ENCODE measurements around the gene MORF4L2.

MORF4L2 gene, protein sequence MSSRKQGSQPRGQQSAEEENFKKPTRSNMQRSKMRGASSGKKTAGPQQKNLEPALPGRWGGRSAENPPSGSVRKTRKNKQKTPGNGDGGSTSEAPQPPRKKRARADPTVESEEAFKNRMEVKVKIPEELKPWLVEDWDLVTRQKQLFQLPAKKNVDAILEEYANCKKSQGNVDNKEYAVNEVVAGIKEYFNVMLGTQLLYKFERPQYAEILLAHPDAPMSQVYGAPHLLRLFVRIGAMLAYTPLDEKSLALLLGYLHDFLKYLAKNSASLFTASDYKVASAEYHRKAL

DNA sequence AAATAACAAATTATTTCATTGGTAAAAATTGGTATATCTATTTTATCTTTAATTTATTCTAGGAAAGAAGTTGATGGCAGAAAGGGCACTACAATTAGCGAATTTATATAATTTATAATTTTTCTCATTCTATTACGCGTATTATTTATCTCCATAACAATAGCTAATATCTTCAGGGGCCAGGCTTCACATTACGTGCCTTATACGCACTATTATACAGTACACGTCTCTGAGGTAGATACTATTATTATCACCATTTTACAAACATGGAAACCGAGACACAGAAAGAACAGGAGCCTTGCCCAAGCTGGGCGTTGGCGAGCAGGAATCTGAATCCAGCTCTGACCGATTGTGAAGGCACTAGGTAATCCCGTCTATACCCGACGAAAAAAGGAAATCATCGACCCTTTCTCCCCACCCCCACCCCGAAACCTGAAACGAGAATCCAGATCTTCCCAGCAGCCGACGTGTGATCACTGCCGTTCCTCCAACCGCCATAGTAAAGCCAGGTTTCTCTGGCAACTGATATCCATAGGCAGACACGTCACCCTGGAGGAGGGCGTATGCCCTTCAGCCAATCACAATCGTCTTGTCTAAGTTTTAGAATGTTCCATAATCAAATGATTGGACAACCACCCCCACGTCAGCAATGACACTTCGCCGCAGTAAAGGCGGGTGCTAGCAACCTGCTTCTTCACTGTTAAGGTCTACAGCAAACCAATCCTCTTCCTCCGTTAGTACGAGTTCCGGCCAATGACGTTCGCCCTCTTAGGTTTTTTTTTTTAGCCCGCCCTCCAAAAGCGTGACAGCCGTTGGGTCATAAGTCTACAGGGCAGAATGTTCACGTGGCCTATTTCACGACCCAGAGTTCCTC, at the start of gene MORF4L2:
MORF4L2 (minus strand) TSS at position 501 of the 874 bp plus-strand sequence. CDS start 9,672 bp downstream, outside the sequence.
- DNase-seq: peak; percentile 96

DNA sequence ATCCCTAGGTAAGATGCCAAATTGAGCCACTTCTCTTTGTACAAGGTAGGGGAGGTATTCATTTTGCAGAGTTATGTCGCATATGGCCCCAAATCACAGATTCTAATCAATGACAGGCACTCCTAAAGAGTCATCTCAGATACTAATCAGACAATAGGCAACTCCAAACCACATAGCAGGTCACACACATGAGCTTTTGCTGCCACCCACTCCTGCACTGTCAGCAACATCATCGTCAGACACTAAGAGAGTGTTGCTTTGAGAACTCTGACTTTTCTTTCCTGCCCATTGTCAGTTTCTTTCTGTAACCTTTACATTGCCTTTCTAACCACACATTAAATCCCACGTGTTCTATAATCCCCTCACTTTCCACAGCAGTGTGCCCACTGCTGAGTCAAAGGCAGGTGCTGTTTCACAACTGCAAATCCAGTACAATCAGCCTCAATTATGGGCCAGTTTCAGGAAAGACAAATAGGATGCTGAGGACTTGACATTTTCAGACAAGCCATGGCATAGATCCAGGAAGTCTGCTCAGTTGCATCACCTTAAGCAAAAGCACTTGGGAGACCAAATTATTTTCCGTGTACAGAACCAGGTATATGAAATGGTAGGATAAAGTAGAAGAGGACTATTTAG, 47.7 kb upstream of the MORF4L2 start:
- DNase-seq: no peak

DNA sequence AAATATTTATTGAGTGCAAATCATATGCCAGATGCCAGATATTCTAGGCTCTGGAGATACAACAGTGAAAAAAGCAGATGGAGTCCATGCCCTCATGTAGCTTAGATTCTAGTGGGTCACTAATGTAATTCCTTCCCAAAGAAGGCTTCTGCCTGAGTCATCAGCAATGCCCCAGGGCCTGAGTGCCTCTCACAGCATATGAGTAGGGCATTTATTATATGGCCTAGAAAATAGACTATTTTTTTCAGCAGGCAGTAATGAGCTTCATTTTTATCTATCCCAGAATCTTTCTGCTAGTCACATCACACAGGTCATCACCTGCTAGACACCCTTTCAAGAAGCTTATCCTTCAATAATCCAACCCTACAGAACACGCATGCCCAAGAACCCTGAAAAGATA, 46.5 kb upstream of the MORF4L2 start:
- DNase-seq: no peak

DNA sequence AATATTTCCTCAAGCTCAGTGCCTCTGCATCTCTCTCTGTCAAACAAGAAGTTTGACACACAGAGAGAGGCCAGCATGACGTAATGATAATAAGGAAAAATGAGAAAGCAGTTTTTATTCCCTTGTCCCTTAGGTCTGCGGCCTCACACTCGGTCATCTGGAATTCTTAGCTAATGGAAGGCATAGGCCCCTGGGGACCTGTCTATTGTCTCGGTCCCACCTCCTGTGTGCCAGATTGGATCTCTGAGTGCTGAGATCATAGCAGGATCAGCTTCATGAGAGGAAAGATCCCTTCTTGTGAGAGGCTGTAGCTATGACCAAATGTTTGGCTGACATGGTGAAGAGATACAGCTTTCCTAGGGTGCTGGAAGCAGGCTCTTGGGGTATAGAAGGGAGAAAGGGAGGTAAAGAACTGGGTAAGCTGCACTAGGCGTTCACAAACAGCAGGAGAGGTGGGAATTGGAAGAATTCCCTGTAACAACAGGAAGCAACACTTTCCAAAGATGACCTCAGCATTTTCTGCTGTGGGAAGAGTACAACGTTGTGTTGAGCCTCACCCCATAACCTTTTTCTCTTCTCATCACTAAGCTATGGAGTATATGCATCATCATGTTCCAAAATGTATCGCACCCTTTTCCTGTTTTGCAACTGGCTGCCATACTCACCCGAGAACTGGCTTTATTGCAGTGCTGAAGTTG, 44.4 kb upstream of the MORF4L2 start:
- peak; percentile 73 for DNase-seq

DNA sequence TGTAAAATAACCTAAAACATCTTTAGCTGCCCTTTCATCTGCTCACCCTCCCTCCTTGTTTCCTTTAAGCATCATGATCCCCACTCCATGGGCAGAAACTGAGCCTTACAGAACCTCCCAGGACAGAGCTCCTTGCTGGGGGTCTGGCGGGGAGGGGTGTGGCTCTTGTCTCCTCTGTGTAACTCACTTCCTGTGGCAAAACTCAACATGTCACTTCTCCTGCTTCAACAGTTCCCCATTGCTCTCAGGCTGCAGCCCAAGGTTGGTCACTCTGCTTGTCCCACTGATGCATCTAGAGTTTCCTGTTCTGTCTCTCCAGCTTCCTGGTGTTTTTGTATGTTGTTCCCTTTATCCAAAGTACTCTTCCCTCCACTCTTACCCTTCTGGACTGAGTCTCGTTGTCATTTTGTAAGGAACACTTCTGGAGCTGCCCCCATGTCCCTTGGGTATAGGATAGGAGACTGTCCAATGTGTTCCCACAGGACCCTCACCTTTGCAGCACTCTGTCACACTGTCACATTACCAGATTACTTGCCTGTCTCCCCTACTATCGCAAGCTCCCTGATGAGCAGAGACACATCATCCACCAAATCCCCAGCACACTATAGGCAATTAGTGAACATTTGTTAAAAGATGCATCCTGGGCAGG, 43.8 kb upstream of the MORF4L2 start:
- no peak for DNase-seq

DNA sequence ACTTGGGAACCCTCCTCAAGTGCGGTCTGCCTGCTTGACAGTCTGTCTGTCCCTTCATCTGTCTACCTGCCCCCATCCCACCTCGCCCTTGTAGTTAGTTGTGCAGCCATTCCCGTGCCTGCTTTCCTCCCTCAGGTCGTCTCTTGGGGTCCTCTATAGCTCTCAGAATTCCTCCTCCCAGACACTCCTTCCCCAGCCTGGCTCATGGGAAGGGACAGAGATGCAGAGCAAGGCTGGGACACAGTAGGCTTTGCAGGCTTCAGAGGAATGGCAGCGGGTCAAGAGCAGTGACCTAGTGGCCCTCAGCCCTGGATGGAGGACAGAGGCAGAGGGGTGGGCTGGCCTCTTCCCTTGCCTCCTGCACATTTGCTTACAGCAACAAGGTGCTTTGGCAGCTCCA, 42.5 kb upstream of the MORF4L2 start:
- no peak for DNase-seq

DNA sequence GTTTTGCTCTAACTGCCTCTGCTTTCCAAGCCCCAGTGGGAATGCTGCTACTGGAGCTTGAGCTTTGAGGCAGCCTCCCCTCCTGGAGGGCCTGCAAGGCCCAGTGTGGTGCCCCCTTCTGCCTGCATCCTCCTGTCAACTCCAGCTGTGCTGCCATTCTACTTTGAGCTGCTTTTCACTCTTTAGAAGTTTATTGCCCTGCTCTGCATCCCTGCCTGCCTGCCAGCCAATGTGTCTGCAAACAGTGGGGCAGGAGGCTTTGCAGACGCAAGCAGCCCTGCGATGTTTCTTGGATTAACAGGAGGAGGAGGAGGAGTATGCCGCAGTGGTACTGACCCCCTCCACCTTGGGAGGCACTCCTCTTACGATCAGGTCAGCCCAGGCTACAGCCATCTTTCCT, 40.6 kb upstream of the MORF4L2 start:
- no peak for DNase-seq

DNA sequence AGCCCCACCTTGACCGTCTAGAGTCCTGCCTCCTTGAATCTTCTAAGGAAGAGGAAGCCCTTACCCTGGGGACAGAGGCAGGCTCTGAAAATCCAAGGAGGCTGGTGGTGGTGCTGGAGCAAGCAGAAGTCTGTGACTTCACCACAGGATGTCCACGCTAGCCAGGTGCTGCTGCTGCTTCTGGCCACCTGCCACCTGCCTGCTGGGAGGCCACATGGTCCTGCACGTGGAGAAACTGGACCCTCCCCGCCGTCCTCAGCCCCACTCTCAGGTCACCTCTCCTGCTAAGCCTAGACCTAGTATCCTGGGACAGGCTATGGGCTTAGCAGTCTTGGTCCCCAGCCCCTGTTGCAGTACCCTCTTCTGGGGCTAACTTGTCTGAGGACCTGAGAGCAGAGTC, 40.0 kb upstream of the MORF4L2 start:
- DNase-seq: no peak

DNA sequence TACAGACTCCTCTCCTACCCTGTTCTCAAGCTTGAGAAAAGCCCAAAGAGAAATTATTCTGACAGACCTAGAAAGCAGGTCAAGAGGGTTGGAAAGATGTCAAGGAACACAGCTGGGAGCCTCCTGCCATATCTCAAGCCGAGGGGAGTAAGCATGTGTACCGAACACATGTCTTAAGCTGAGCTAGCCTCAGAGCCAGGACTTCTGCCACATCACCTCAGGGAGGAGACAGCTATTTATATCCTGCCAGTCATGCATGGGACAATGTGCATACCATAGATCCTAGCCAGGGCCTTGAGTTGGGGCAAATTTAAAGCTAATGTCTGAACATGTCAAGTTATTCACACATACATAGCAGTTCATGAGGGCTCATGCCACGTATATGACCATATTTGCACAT, 36.0 kb upstream of the MORF4L2 start:
- DNase-seq: no peak

DNA sequence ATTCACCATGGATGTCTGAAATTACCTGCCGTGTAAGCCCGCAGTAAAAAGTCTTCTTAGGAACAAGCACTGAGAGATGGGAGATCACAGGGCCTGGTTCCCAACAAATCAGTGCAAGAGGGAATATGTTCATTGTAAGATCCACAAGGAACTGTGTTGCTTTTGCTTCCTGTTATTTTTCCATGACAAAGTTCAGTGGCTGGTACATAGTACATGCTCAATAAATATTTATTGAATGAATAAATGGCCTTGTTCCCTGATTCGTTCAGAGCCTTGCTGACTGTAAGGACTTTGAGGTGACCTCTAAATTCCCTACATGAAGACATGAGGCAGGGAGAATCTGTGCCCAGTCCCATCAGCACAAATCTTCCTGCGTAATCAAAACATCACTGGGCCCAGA, 31.6 kb upstream of the MORF4L2 start:
- no peak for DNase-seq

DNA sequence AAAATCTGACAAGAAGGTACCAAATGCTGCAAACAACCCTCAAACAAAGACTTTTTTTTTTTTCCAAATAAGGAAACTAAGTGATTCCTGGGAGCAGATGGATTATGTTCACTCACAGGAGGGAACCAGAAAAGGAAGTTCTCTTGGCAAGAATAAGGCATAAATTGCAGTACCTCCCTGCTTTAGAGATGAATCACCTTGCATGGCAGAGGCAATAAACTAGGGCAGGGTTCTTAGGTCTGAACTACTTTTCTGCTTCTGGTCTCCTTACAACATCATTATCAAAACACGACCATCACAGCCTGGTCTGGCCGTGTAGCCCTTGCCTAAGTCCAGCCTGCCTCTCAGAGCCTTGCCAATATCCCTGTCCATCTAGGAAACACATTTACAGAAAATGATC, 30.5 kb upstream of the MORF4L2 start:
- DNase-seq: no peak

DNA sequence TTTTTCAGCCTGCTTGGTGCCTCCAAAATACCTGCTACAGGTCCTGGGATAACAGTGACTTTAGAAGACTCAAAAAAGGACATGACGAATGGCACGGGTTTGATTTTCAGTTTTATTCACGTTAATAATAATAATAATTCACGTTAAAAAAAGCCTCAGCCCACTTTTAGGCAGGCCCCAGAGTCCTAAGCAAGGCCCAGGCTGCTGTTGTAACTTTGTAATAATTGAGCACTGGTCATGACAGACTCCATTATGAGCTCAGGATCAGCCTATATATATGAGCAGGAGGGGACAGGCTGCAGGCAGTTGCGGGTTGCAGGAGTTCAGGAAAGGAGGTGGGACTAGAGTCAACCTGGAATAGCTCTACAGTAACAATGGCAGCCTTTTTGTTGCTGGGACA, 24.1 kb upstream of the MORF4L2 start, which contains the start of gene TMEM31:
TMEM31 (plus strand) TSS at position 301 of the 400 bp plus-strand sequence. CDS start 1,350 bp downstream, outside the sequence.
- no peak for DNase-seq

DNA sequence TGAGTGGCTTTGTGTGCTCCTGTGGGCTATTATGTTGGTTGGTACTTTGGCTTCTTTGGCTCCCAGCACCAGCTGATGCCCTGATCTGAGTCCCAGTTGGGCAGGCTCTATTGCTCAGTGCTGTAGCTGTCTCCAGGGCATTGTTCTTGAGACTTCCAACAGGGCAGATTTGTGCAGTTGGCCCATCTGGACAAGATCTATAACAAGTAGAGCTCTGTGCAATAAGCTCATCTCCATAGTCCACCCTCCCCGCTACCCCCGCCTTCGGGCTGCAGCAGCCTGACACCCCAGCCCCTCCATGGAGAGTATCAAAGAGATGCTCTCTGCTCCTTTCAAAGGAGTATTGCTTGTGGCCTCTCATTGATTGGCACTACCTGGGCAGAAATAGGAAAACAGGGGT, 18.4 kb upstream of the MORF4L2 start:
- DNase-seq: peak; percentile 19

DNA sequence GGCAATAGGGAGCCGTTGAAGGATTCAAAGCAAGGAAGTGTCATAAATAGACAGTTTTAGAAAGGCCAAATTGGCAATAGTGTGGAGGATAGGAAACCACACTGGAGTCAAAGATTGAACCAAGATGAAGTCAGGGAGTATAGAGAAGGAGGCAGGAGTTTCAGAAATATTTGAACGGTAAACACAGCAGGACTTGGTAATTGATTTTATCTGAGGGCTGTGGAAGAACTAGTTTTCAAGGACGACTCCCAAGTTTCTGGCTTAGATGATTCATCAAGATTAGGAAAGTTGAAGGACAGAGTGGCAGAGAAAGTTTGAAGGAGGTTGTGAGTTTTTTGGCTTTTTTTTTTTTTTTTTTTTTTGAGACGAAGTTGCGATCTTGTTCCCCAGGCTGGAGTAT, 12.7 kb upstream of the MORF4L2 start:
- DNase-seq: no peak

DNA sequence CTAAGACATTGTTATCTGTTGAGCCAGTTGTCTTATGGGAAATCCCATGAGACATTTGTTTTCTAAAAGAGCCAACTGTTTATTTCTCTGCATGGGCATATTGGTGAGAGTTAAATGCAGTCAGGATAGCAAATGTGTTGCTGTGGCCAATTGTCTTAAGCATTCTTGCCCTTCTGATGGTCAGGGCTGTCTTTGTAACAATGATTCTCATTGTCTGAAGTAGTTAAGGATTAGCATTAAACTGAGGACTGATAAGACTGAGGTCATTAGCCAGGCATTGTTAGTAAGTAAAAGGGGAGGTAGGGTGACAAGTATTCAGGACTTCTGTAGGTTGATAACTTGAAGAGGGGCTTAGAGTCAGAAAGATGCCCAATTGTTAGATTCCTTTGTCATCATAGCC, 11.2 kb upstream of the MORF4L2 start:
- DNase-seq: no peak

DNA sequence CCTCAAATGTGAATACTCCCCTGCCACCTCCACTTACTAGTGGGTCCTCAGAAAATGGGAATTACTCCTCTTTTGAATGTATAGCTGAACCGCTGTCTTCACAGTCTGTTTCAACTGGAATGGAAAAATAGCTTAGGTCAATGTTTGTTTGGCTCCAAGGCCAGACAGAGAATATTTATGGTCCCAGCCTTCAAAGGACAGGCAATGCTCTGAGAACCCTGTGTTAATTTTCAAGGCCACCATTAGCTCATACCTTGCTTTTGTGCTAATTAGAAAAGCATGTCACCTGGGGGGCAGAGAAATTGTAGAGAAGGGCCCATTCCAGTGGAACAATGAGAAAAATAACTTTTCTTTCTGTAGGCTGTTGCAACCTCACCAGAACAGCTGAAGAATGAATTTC, 4.6 kb upstream of the MORF4L2 start:
- no peak for DNase-seq

DNA sequence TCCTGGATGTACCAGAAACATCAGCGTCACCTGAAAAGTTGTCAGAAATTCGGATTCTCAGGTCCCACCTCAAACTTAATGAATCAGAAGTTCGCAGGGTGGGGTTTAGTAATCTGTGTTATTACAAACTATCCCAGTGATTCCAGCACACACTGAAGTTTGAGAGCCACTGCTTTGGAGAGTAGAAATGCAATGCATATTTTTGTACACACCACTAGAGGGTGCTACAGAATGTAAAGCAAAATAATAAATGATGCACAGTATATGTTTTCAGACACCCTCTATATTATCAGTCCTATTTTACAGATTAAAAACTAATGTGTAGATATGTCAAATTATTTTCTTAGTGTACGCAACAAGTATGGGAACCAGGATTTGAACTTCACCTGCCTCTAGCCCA, 2.4 kb upstream of the MORF4L2 start:
- peak; percentile 49 for DNase-seq

DNA sequence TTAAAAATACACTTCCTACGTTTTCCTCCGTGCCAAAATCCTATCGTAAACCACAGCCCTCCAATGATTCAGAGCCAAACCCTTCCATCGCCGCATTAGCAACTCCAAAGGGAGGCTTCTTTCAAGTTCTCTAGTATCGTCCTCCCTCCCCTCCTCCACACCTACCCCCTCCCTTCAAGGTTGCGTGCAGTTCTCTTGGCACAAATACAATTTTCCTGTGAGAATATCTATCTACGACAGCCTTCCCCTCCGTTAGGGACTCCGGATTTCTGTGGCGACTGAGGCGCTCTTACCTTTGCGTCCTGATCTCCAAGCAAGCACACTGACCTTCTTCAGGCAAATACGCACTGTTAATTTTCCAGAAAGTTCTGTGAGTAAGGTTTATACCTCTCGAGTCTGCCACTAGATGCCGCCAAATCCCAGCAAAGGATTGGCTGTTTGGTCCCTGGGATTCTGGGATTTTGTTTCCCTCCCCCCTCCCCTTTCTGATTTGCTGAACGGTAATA, 1.2 kb upstream of the MORF4L2 start:
- DNase-seq: peak; percentile 95

DNA sequence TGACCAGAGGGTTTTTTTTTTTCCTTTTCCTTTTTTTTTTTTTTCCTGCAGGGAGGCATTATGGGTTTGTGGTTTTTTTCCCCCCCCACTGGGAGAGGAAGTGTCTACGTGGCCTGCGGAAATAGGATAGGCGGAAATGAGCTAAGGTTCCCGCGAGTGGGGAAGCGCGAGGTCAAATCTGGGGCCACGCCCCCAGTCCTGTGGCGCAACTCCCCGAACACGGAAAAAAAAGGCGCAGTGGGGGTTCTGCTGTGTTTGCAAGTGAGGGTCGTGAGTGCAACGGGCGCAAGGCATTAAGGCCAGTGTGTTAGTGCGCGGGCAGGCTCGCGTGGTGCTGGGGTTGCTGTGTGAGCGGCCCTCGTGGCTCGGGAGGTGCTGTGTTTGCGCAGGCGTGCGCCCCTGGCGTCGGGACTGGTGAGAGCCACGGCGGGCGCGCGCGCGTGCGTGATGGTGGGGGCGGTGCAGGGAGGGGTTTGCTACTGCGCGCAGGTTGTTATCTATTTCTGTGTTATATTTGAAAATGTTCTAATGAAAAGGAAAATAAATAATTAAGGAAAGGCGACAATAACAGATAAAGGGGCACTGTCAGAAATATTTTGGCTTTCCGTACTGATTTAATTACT, 685 bp upstream of the MORF4L2 start:
- DNase-seq: no peak

DNA sequence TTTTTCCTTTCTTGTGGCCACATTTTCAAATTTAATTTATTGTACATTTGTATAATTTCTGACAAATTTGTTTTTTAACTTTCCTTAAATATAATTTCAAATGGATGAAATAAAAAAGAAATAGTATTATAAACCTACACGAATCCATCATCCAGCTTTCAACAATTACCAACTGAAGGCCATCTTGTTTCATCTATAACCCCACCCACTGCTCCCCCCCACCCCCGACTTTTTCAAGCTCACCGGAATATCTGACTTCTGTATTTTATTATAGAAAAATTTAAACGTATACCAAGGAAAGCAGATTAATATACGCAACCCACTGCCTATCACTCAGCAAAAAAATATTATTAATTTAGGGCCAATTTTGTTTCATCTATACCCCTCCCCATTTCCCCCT, 1.1 kb downstream of the MORF4L2 start:
- DNase-seq: peak; percentile 28

DNA sequence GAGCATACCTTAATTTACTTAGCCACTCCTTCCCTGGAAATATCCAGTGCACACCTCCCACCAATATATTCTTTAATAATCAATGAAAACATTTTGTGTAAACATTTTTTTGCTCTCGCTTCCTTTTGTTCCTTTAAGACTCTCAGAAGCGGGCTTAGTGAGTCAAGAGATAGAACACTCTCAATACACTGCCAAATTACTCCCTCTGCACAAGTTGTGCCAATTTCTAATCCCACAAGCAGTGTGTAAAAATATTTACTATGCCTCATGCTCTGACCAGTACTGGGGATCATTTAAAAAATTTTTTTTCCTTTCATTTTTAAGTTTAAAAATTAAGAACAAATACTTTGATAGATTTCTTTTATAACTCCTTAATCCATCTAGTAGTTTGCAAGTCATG, 5.1 kb downstream of the MORF4L2 start:
- no peak for DNase-seq

Data from eye (tissue), 1 donor.